Nephron (organoid): ENCODE results near the gene TSSK2.

Experiments used
- H3K27ac Mint-ChIP-seq, 3 experiments: 2 replicates each; pipeline ENCODE4 v1.8.0; 2020; ENCODE audit warnings: mixed read lengths in 3 of 3, mild to moderate bottlenecking in 2 of 3, moderate library complexity in 1 of 3
- H3K27me3 Mint-ChIP-seq: 2 replicates; pipeline ENCODE4 v1.8.0; 2021; ENCODE audit warnings: low read depth, mild to moderate bottlenecking, moderate library complexity, mixed read lengths
- H3K36me3 Mint-ChIP-seq: 2 replicates; pipeline ENCODE4 v1.8.0; 2020; ENCODE audit warnings: low read depth, mixed read lengths
- H3K4me1 Mint-ChIP-seq: 2 replicates; pipeline ENCODE4 v1.8.0; 2020; ENCODE audit warnings: mixed read lengths
- H3K4me3 Mint-ChIP-seq, 3 experiments: 2 replicates each; pipeline ENCODE4 v1.8.0; 2020; ENCODE audit warnings: mild to moderate bottlenecking in 3 of 3, mixed read lengths in 3 of 3, moderate library complexity in 2 of 3
- H3K9me3 Mint-ChIP-seq: 2 replicates; pipeline ENCODE4 v1.8.0; 2020; ENCODE audit warnings: mixed read lengths
- CTCF ChIP-seq, 3 experiments: fragments of 200-600 bp; sonication (generic); IDR thresholded peaks; one replicate each; pipeline ENCODE4 v1.5.0; 2021; ENCODE audit warnings: antibody characterized with exemption in 3 of 3; ENCODE audit not compliant: unreplicated experiment in 3 of 3

TSSK2 gene

DNA sequence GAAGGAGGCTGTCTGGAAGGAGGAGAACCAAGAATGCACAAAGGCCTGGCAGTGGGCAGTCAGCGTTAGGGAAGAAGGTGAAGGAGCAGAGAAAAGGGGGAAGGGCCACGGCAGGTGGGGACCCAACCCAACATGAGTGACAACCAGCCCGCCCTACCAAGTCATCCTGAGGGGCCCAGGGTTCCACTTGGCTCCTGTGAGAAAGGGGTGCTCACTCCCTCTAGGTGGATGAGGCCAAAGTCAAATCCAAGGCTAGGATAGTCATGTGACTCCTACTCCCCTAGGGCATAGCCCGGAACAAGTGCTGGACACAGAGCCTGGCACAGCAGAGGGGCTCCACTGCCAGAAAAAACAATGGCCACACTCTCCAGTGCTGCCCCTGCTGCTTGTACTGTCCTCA is 6.7 kb upstream of the TSSK2 start:
- Mint-ChIP-seq H3K4me3 (peak overlapping the region in 1 of 3 experiments; percentile 62), H3K4me1 (peaks cover 29% of the 10 kb centered on the region), H3K9me3 (no peaks in the 10 kb centered on the region), H3K36me3 (no peaks in the 10 kb centered on the region), H3K27me3 (peaks cover 9% of the 10 kb centered on the region), H3K27ac (no peak overlapping the region)
- TF ChIP-seq CTCF (IDR thresholded peaks at IDR 0.05; ENCODE audit: unreplicated experiment in 3 of 3): no peak

DNA sequence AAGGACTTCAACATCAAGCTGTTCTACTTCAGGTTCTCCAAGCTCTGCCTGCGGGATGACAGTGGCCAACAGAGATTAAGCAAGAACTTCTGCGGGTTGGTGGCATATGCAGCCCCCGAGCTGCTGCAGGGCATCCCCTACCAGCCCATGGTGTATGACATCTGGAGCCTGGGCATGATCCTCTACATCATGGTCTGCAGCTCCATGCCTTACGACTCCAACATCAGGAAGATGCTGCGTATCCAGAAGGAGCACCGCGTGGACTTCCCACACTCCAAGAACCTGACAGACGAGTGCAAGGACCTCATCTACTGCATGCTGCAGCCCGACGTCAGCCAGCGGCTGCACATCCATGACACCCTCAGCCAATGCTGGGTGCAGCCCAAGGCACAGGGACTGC is 6.1 kb upstream of the TSSK2 start:
- Mint-ChIP-seq H3K9me3 (no peaks in the 10 kb centered on the region), H3K27ac (no peak overlapping the region), H3K4me3 (peak overlapping the region; percentile 21 to 46 (median 36)), H3K36me3 (no peaks in the 10 kb centered on the region), H3K4me1 (peaks cover 24% of the 10 kb centered on the region), H3K27me3 (peaks cover 9% of the 10 kb centered on the region)
- no peak for TF ChIP-seq CTCF (IDR thresholded peaks at IDR 0.05; ENCODE audit: unreplicated experiment in 3 of 3)

GRCh38 chr22:19125474-19126308 is 5.4 kb upstream of the TSSK2 start:
- no peak overlapping the region for H3K27ac Mint-ChIP-seq
- no peak for TF ChIP-seq CTCF (IDR thresholded peaks at IDR 0.05; ENCODE audit: unreplicated experiment in 3 of 3)
- no peaks in the 10 kb centered on the region for H3K9me3 Mint-ChIP-seq
- H3K4me3 Mint-ChIP-seq: no peak overlapping the region
- H3K36me3 Mint-ChIP-seq: no peaks in the 10 kb centered on the region
- peaks cover 17% of the 10 kb centered on the region for H3K4me1 Mint-ChIP-seq
- peaks cover 9% of the 10 kb centered on the region for H3K27me3 Mint-ChIP-seq

- peaks cover 9% of the 10 kb centered on the region for H3K27me3 Mint-ChIP-seq
- peak overlapping the region in 1 of 3 experiments; percentile 36 for H3K4me3 Mint-ChIP-seq
- no peaks in the 10 kb centered on the region for H3K9me3 Mint-ChIP-seq
- peaks cover 6% of the 10 kb centered on the region for H3K36me3 Mint-ChIP-seq
- H3K27ac Mint-ChIP-seq: no peak overlapping the region
- peaks cover 8% of the 10 kb centered on the region for H3K4me1 Mint-ChIP-seq
- TF ChIP-seq CTCF (IDR thresholded peaks at IDR 0.05; ENCODE audit: unreplicated experiment in 3 of 3): no peak
Observed at GRCh38 chr22:19126309-19127273, 4.5 kb upstream of the TSSK2 start.

DNA sequence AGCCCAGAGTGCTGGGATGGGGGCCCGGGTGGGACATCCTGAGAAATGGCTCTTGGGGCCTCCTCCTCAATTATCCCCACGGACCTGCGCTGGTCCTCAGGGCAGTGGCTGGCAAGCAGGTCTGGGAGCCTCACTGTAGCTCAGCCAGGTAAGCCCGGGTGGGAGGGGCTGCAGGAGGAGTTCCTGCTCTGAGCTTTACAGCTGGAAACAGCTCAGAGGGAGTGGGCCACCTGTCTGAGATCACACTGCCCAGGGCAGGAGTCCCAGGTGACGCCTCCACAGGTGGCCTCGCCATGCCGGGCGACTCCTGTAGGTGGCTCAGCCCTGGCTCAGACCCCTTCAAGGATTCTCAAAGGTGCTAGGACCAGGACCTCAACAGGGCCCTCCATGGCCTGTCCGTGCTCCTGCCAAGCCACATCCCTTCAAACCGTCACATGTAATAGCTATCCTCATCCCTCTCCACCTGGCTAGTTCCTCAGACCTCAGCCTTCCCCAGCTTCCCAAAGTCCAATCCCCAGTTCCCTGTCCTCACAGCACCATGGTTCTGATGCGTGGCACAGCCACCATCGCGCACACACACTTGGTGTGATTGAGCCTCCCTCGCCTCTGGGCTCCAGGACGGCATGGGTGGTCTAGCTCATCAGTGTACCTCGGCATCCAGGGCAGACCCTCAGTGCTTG is 3.6 kb upstream of the TSSK2 start:
- Mint-ChIP-seq H3K36me3 (peaks cover 13% of the 10 kb centered on the region), H3K27me3 (peaks cover 9% of the 10 kb centered on the region), H3K4me3 (no peak overlapping the region), H3K27ac (no peak overlapping the region), H3K4me1 (peaks cover 8% of the 10 kb centered on the region), H3K9me3 (no peaks in the 10 kb centered on the region)
- no peak for TF ChIP-seq CTCF (IDR thresholded peaks at IDR 0.05; ENCODE audit: unreplicated experiment in 3 of 3)
